ENCODE measurements around the gene RBMS3.
"Not testable (repeated sequence)": the region's sequence is repeated elsewhere in the genome, so short reads cannot be mapped to it uniquely, and the experiment has no call there.

RBMS3 gene

GRCh38 chr3:29637068-29637467 lies 356.2 kb downstream of the RBMS3 start:
- DNase-seq = no peak

- peak; percentile 54 for DNase-seq
Measured at GRCh38 chr3:29639578-29640290, 358.9 kb downstream of the RBMS3 start.

GRCh38 chr3:29642393-29643033 lies 361.6 kb downstream of the RBMS3 start:
- peak; percentile 80 for DNase-seq

- DNase-seq = no peak
Measured at GRCh38 chr3:29643034-29643425, 362.2 kb downstream of the RBMS3 start.

GRCh38 chr3:29644261-29644660 lies 363.4 kb downstream of the RBMS3 start:
- DNase-seq = peak; percentile 89

- no peak for DNase-seq
Measured at GRCh38 chr3:29644956-29645636, 364.2 kb downstream of the RBMS3 start.

GRCh38 chr3:29646043-29646442 lies 365.2 kb downstream of the RBMS3 start:
- no peak for DNase-seq

GRCh38 chr3:29649815-29650547 lies 369.1 kb downstream of the RBMS3 start:
- peak; percentile 82 for DNase-seq

- DNase-seq = peak; percentile 50
Measured at GRCh38 chr3:29653680-29654079, 372.8 kb downstream of the RBMS3 start.

GRCh38 chr3:29655015-29655747 lies 374.3 kb downstream of the RBMS3 start:
- no peak for DNase-seq

GRCh38 chr3:29665688-29666087 lies 384.8 kb downstream of the RBMS3 start:
- no peak for DNase-seq

GRCh38 chr3:29668233-29668632 lies 387.4 kb downstream of the RBMS3 start:
- DNase-seq = no peak

GRCh38 chr3:29668728-29669127 lies 387.9 kb downstream of the RBMS3 start:
- no peak for DNase-seq

GRCh38 chr3:29670476-29670875 lies 389.6 kb downstream of the RBMS3 start:
- DNase-seq = not testable (repeated sequence)

- no peak for DNase-seq
Measured at GRCh38 chr3:29677421-29677820, 396.6 kb downstream of the RBMS3 start.

GRCh38 chr3:29679944-29680343 lies 399.1 kb downstream of the RBMS3 start:
- DNase-seq = no peak

- peak; percentile 70 for DNase-seq
Measured at GRCh38 chr3:29683018-29683993, 402.4 kb downstream of the RBMS3 start.

GRCh38 chr3:29686889-29687592 lies 406.2 kb downstream of the RBMS3 start:
- peak; percentile 72 for DNase-seq

GRCh38 chr3:29690686-29691353 lies 409.9 kb downstream of the RBMS3 start:
- no peak for DNase-seq

- DNase-seq = peak; percentile 97
Measured at GRCh38 chr3:29693863-29694262, 413.0 kb downstream of the RBMS3 start.
